ENCODE measurements around the gene CYB561D2.

DNA sequence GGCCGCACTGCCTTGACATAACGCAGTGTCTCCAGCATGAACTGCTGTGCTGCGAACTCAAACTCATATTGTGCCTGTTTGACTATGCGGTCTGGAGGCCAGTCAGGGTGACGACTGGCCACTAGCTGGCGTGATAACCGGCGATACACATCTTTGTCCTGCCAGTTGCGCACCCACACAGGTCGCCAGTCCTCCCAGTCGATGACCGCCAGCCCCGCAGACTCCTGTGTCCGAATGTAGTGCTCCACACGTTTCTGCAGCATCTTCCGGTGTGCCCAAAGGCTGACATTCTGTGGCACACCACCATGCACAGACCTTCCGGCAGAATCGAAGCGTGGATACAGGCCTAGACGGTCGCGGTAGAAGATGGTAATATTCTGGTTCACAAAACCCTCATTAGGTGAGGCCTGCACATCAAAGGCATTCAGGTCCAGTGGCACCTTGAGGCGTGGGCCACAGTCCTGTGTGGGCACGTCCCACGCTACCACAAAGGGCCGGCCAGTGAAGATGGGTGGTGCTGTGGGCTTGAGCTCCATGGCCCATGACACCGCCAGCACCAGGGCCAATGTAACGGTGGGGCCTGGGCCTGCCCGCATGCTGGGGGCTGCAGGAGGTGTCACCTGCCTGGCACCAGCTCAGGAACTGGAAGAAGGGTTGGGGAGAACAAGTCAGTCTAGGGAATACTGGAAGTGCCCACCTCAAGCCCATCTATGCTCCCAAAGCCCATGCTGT, 30.6 kb upstream of the CYB561D2 start:
- TF ChIP-seq SUPT5H (IDR thresholded peaks at IDR 0.05), result no peak
- TF ChIP-seq, protein P1, sequence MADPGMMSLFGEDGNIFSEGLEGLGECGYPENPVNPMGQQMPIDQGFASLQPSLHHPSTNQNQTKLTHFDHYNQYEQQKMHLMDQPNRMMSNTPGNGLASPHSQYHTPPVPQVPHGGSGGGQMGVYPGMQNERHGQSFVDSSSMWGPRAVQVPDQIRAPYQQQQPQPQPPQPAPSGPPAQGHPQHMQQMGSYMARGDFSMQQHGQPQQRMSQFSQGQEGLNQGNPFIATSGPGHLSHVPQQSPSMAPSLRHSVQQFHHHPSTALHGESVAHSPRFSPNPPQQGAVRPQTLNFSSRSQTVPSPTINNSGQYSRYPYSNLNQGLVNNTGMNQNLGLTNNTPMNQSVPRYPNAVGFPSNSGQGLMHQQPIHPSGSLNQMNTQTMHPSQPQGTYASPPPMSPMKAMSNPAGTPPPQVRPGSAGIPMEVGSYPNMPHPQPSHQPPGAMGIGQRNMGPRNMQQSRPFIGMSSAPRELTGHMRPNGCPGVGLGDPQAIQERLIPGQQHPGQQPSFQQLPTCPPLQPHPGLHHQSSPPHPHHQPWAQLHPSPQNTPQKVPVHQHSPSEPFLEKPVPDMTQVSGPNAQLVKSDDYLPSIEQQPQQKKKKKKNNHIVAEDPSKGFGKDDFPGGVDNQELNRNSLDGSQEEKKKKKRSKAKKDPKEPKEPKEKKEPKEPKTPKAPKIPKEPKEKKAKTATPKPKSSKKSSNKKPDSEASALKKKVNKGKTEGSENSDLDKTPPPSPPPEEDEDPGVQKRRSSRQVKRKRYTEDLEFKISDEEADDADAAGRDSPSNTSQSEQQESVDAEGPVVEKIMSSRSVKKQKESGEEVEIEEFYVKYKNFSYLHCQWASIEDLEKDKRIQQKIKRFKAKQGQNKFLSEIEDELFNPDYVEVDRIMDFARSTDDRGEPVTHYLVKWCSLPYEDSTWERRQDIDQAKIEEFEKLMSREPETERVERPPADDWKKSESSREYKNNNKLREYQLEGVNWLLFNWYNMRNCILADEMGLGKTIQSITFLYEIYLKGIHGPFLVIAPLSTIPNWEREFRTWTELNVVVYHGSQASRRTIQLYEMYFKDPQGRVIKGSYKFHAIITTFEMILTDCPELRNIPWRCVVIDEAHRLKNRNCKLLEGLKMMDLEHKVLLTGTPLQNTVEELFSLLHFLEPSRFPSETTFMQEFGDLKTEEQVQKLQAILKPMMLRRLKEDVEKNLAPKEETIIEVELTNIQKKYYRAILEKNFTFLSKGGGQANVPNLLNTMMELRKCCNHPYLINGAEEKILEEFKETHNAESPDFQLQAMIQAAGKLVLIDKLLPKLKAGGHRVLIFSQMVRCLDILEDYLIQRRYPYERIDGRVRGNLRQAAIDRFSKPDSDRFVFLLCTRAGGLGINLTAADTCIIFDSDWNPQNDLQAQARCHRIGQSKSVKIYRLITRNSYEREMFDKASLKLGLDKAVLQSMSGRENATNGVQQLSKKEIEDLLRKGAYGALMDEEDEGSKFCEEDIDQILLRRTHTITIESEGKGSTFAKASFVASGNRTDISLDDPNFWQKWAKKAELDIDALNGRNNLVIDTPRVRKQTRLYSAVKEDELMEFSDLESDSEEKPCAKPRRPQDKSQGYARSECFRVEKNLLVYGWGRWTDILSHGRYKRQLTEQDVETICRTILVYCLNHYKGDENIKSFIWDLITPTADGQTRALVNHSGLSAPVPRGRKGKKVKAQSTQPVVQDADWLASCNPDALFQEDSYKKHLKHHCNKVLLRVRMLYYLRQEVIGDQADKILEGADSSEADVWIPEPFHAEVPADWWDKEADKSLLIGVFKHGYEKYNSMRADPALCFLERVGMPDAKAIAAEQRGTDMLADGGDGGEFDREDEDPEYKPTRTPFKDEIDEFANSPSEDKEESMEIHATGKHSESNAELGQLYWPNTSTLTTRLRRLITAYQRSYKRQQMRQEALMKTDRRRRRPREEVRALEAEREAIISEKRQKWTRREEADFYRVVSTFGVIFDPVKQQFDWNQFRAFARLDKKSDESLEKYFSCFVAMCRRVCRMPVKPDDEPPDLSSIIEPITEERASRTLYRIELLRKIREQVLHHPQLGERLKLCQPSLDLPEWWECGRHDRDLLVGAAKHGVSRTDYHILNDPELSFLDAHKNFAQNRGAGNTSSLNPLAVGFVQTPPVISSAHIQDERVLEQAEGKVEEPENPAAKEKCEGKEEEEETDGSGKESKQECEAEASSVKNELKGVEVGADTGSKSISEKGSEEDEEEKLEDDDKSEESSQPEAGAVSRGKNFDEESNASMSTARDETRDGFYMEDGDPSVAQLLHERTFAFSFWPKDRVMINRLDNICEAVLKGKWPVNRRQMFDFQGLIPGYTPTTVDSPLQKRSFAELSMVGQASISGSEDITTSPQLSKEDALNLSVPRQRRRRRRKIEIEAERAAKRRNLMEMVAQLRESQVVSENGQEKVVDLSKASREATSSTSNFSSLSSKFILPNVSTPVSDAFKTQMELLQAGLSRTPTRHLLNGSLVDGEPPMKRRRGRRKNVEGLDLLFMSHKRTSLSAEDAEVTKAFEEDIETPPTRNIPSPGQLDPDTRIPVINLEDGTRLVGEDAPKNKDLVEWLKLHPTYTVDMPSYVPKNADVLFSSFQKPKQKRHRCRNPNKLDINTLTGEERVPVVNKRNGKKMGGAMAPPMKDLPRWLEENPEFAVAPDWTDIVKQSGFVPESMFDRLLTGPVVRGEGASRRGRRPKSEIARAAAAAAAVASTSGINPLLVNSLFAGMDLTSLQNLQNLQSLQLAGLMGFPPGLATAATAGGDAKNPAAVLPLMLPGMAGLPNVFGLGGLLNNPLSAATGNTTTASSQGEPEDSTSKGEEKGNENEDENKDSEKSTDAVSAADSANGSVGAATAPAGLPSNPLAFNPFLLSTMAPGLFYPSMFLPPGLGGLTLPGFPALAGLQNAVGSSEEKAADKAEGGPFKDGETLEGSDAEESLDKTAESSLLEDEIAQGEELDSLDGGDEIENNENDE (IDR thresholded peaks at IDR 0.05; ENCODE audit: low read depth, low read length), result no peak
- no peak for TF ChIP-seq ARID2 (IDR thresholded peaks at IDR 0.05)
- no peak for TF ChIP-seq POLR2A (conservative IDR thresholded peaks at IDR 0.05)
- TF ChIP-seq, protein P2, sequence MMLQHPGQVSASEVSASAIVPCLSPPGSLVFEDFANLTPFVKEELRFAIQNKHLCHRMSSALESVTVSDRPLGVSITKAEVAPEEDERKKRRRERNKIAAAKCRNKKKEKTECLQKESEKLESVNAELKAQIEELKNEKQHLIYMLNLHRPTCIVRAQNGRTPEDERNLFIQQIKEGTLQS (IDR thresholded peaks at IDR 0.05), result no peak
- TF ChIP-seq, protein P2 (CRISPR knock-in tag; conservative IDR thresholded peaks at IDR 0.05), result no peak
- no peak for TF ChIP-seq ZNF584 (CRISPR knock-in tag; IDR thresholded peaks at IDR 0.05; ENCODE audit: low read depth)
- TF ChIP-seq ZBTB7A (IDR thresholded peaks at IDR 0.05; ENCODE audit: borderline replicate concordance, control insufficient read depth, low read depth, low read length), result no peak
- no peak for TF ChIP-seq POLR2AphosphoS5 (IDR thresholded peaks at IDR 0.05; ENCODE audit: control insufficient read depth, insufficient read depth, low read depth, low read length)
- TF ChIP-seq, protein P3, sequence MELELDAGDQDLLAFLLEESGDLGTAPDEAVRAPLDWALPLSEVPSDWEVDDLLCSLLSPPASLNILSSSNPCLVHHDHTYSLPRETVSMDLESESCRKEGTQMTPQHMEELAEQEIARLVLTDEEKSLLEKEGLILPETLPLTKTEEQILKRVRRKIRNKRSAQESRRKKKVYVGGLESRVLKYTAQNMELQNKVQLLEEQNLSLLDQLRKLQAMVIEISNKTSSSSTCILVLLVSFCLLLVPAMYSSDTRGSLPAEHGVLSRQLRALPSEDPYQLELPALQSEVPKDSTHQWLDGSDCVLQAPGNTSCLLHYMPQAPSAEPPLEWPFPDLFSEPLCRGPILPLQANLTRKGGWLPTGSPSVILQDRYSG (tag; conservative IDR thresholded peaks at IDR 0.05; ENCODE audit: low read depth), result no peak
- no peak for TF ChIP-seq TCF7 (IDR thresholded peaks at IDR 0.05; ENCODE audit: borderline replicate concordance)
- TF ChIP-seq ZBTB1 (CRISPR knock-in tag; IDR thresholded peaks at IDR 0.05; ENCODE audit: borderline replicate concordance, low read depth), result no peak
- no peak for TF ChIP-seq RAD21 (CRISPR knock-in tag; conservative IDR thresholded peaks at IDR 0.05 in 1 of 2, IDR thresholded peaks at IDR 0.05 in 1 of 2)
